ENCODE data around the gene TBC1D14. TPM values are rescaled to one million over a fixed set of nuclear protein-coding genes. Genes with fewer than 3 reads are reported as not detected.

Gene TBC1D14
- total RNA-seq, 1 donor from 2014 or later: 61.8 TPM

DNA sequence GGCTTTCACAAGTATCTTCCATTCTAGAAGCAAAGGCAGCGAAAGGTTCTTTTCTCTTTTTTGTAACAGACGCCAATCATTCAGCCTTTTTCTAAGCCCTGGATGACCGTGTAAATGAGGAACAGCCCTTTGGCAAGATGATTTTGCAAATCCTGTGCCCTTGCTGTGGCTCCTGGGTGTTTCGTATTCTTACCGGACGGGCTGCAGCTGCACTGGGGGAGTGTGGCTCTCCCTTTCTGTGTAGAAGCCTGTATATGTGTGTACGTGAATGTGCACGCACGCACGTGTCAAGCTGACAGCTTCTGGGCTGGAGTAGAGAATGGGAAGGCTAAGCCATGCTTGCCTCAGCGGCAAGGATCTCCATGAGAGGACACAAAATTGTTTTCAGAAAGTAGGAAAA, 150.0 kb downstream of the TBC1D14 start:
- H3K27ac Mint-ChIP-seq: no peak overlapping the region
- H3K36me3 Mint-ChIP-seq (ENCODE audit: insufficient read depth): peaks cover 15% of the 10 kb centered on the region
- TF ChIP-seq, protein P1, sequence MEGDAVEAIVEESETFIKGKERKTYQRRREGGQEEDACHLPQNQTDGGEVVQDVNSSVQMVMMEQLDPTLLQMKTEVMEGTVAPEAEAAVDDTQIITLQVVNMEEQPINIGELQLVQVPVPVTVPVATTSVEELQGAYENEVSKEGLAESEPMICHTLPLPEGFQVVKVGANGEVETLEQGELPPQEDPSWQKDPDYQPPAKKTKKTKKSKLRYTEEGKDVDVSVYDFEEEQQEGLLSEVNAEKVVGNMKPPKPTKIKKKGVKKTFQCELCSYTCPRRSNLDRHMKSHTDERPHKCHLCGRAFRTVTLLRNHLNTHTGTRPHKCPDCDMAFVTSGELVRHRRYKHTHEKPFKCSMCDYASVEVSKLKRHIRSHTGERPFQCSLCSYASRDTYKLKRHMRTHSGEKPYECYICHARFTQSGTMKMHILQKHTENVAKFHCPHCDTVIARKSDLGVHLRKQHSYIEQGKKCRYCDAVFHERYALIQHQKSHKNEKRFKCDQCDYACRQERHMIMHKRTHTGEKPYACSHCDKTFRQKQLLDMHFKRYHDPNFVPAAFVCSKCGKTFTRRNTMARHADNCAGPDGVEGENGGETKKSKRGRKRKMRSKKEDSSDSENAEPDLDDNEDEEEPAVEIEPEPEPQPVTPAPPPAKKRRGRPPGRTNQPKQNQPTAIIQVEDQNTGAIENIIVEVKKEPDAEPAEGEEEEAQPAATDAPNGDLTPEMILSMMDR (IDR thresholded peaks at IDR 0.05; ENCODE audit: unreplicated experiment): no peak
- H3K4me3 Mint-ChIP-seq (ENCODE audit: low read depth): no peak overlapping the region
- no peaks in the 10 kb centered on the region for H3K9me3 Mint-ChIP-seq (ENCODE audit: low read depth)
- no peaks in the 10 kb centered on the region for H3K4me1 Mint-ChIP-seq (ENCODE audit: low read depth)
- no peak for DNase-seq (ENCODE audit: low spot score, unreplicated experiment)
- H3K27me3 Mint-ChIP-seq: no peaks in the 10 kb centered on the region

DNA sequence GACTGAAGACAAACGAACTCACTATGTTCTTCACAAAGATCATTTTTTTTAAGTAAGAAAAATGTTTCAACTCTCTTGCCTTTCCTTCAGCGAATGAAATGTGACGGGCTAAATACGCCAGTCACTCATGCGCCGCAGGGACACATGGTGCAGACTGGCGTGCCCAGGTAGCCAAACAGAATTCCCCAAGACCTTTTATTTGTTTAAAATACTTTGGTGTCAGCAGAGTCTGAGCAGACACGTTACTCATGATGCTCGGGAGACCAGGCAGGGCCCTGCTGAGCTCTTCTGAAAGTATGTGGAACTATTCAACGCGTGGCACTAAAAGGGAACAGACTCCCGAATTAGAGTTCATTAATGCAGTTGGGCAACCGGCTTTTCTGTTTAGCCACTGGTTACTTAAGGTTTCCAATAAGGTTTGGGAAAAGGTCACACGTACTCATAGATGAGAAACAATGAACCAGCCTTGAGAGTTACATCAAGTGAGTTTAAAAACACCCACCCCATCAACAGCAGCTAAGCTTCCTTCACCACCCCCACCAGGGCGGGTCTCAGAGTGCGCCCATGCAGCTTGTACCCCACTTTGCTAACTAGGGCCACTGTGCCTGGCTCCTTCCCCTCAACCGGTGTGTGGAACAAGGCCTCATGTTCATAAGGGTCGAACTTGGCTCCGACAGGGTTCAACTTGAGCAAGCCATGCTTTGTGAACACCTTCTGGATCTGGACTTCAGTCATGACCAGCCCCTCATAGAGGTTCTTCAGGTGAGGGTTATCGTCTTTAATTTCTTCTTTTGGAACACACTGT, 150.9 kb downstream of the TBC1D14 start:
- H3K27me3 Mint-ChIP-seq: no peaks in the 10 kb centered on the region
- DNase-seq (ENCODE audit: low spot score, unreplicated experiment): no peak

DNA sequence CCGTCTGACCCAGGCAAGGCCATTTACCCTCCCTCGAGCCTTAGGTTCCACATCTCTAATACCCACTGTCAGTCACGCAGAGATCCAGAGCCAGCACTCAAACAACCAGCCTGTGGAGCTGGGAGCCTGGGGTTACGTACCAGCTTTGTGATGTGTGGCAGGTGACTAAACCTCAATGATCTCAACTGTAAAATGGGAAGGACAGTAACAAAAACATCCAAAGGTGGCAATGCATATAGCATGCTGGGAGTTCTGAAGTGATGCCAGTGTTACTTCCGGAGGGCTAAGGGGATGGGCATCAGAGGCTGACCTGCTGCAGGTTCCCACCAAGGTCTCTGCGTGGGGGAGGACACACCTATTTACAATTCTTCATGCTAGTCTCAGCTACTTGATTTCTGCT, 152.2 kb downstream of the TBC1D14 start:
- Mint-ChIP-seq H3K27me3 (no peaks in the 10 kb centered on the region), H3K36me3 (ENCODE audit: insufficient read depth) (peaks cover 17% of the 10 kb centered on the region), H3K4me3 (ENCODE audit: low read depth) (no peak overlapping the region), H3K4me1 (ENCODE audit: low read depth) (peaks cover 2% of the 10 kb centered on the region), H3K27ac (no peak overlapping the region), H3K9me3 (ENCODE audit: low read depth) (no peaks in the 10 kb centered on the region)
- no peak for DNase-seq (ENCODE audit: low spot score, unreplicated experiment)
- TF ChIP-seq, protein P1 (IDR thresholded peaks at IDR 0.05; ENCODE audit: unreplicated experiment): no peak

More for the DNA sequence above, 150.9 kb downstream of the TBC1D14 start:
- peaks cover 2% of the 10 kb centered on the region for H3K4me1 Mint-ChIP-seq (ENCODE audit: low read depth)
- peaks cover 19% of the 10 kb centered on the region for H3K36me3 Mint-ChIP-seq (ENCODE audit: insufficient read depth)
- H3K27ac Mint-ChIP-seq: no peak overlapping the region
- no peaks in the 10 kb centered on the region for H3K9me3 Mint-ChIP-seq (ENCODE audit: low read depth)
- TF ChIP-seq, protein P1 (IDR thresholded peaks at IDR 0.05; ENCODE audit: unreplicated experiment): no peak
- no peak overlapping the region for H3K4me3 Mint-ChIP-seq (ENCODE audit: low read depth)

DNA sequence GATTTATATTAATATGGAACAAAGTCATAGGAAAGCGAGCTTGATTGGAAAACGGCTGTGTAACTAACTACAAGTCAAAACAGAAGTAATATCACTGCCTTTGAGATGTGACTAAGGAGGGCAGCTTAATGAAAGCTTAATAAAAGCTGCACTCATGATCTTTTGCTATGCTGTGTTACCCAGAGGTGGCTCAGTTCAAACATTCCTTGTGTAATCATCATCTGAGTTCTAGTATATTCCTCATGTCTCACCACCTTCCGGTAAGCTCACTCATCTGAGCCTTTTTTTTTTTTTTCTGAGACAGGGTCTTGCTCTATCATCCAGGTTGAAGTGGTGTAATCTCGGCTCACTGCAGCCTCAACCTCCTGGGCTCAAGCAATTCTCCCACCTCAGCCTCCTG, 153.2 kb downstream of the TBC1D14 start:
- H3K27me3 Mint-ChIP-seq: no peaks in the 10 kb centered on the region
- no peak for DNase-seq (ENCODE audit: low spot score, unreplicated experiment)
- H3K4me3 Mint-ChIP-seq (ENCODE audit: low read depth): no peak overlapping the region
- H3K27ac Mint-ChIP-seq: no peak overlapping the region
- H3K9me3 Mint-ChIP-seq (ENCODE audit: low read depth): no peaks in the 10 kb centered on the region
- TF ChIP-seq, protein P1 (IDR thresholded peaks at IDR 0.05; ENCODE audit: unreplicated experiment): no peak
- peaks cover 8% of the 10 kb centered on the region for H3K4me1 Mint-ChIP-seq (ENCODE audit: low read depth)
- peaks cover 16% of the 10 kb centered on the region for H3K36me3 Mint-ChIP-seq (ENCODE audit: insufficient read depth)

DNA sequence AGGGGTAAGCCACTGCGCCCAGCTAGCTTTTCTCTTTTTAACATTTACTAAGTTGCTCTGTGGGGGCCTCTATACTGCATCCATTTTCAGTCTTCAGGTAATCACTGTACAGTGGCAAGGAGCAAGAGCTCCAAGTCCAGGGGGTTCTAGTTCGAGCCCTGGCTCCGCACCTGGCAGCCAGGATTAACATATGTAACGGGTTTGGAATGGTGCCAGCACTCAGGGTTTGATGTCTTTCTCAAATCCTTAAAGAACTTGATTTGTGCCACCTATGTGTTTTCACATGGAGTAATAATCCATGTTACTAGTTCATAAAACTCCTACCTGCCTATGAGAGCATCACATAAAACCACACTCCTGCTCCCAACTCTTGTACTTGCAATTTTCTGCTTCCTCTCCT, 153.7 kb downstream of the TBC1D14 start:
- H3K36me3 Mint-ChIP-seq (ENCODE audit: insufficient read depth): peaks cover 16% of the 10 kb centered on the region
- no peaks in the 10 kb centered on the region for H3K27me3 Mint-ChIP-seq
- H3K27ac Mint-ChIP-seq: no peak overlapping the region
- peaks cover 8% of the 10 kb centered on the region for H3K4me1 Mint-ChIP-seq (ENCODE audit: low read depth)
- TF ChIP-seq, protein P1 (IDR thresholded peaks at IDR 0.05; ENCODE audit: unreplicated experiment): no peak
- no peaks in the 10 kb centered on the region for H3K9me3 Mint-ChIP-seq (ENCODE audit: low read depth)
- H3K4me3 Mint-ChIP-seq (ENCODE audit: low read depth): no peak overlapping the region
- no peak for DNase-seq (ENCODE audit: low spot score, unreplicated experiment)

Data from progenitor cell of endocrine pancreas (in vitro differentiated cells).